ENCODE data around the gene SRP14.

SRP14 gene

DNA sequence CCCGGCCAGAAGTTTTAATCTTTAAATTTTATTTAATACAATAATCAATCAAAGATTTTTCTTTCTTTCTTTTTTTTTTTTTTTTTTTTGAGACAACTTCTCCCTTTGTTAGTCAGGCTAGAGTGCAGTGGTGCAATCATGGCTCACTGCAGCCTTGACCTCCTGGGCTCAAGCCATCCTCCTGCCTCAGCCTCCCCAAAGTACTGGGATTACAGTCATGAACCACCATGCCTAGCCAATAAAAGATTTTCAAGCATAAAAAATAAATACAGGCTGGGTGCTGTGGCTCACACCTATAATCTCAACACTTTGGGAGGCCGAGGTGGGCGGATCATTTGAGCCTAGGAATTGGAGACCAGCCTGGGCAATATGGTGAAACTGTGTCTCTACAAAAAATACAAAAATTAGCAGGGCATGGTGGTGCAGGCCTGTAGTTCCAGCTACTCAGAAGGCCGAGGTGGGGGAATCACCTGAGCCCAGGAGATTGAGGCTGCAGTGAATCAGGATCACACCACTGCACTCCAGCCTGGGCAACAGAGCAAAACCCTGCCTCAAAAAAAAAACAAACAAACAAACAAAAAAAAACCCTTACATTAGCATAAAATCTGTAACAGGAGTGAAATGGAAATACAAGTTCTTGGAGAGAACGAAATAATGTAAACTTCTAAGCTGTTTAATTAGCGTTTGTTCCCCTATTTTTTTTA, 29.1 kb upstream of the SRP14 start:
- no peak for DNase-seq

GRCh38 chr15:40066589-40066988, 27.6 kb upstream of the SRP14 start:
- no peak for DNase-seq

DNA sequence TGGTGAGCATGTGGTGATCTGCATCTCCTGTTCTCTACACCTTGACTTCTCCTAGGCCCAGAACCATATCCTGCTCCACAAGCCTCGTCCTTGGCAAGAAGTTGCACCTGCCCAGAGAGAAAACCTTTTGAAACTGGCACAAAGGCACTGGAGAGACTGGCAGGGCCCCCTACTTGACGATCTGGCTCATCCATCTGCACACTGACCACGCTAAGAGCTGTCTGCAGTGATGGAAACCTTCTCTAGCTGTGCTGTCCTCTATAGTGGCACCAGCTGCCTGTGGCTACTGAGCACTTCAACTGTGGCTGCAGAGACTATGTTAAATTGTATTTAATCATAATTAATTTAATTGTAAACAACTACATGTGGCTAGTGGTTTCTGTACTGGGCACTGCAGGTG, 26.2 kb upstream of the SRP14 start:
- DNase-seq = no peak

DNA sequence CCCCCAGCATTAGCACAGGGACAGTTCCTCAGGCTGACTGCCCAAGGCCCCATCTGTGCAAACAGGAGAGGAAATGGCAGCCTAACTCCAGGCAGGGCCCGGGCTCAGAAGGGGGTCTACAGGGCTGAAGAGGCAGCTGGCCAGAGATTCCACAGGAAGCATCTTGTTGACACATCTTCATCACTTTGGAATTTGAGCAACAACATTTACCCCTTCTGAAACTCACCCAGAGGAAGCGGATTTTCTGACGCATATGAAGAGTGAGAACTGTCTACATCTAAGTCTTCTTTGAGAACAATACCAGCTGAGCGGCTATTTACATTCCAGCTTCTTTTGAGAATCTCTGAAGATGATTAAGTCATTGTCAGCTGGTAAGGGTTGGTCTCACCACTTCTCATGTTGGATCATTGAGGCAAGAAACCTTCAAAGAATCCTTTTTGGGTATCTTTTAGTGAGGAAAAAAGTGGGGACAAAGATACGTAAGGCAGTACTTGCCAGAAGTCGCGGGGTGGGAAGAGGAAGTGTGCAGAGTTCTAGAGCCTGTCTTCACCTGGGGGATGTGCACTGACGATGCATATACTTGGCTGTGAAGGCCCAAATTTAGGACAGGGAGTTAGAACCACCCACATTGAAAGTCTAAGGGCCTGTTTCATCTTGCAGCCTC, 25.4 kb upstream of the SRP14 start:
- no peak for DNase-seq

- no peak for DNase-seq
Observed at GRCh38 chr15:40063563-40064011, 24.6 kb upstream of the SRP14 start.

- no peak for DNase-seq
Observed at GRCh38 chr15:40062816-40063562, 24.0 kb upstream of the SRP14 start.

- DNase-seq = no peak
Observed at GRCh38 chr15:40061212-40061901, 22.4 kb upstream of the SRP14 start.

DNA sequence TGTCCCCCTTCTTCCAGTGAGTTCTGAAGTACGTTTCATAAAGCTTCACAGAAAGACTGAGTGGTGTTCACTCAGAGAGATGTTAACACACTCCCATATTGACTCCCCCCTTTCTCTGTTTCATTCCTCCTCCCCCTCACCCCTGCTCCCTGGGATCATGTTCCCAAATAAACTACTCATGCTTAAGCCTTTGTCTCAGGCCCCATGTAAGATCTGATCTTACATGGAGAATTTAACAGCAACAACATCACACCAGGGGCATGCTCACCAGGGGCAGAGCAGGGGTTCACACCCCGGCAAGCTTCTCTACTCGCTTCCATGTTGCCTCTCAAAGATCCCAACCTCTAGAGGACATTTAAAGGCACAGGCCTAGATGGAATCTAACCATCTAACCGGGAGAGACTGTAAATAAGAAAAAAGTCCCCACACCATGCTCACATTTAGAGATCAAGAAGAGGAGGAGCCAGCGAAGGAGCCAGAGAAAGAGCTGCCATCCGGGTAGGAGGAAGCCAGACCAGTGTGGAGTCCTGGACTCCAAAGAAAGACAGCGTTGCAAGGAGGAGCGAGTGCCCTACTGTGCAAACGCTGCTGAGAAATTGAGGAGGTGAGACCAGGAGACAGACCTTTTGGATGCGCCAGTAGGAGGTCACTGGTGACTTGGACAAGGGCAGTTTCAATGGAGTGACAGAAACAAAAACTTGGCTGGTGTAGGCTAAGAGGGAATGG, 21.4 kb upstream of the SRP14 start:
- no peak for DNase-seq

GRCh38 chr15:40059821-40060220, 20.8 kb upstream of the SRP14 start:
- no peak for DNase-seq

GRCh38 chr15:40058476-40059140, 19.6 kb upstream of the SRP14 start:
- no peak for DNase-seq

DNA sequence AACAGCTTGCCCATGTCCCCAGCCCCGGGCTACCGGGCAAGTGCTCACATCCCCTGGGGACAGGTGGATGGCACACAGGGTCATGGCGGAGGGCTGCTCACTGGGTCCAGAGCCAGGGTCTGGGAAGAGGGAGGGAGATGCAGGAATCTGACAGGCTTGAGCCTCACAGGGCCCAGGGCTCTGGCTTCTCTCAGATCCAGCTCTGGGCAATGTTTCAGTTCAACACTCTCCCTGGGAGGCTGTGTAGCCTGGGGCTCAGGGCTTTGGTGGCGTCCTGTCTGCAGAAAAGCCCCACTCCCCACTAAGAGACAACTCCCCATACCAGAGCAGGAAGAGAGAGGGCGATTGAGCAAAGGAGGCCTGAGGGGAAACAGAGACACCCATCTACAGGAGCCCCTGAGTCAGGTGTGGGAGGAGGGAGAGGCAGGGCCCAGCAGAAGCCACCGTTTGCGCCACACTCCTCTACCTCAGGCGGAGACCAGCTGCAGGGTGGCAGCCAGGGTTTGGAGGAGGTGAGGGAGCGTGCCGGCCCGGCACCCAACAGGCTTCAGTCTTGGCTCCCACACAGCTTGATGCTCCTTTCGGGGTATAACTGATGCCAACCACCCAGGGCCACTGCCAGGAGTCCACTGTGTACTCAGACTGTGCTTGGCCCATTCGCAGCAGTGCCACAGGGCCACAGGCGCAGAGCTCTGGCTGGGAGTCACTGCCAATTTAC, 16.8 kb upstream of the SRP14 start:
- DNase-seq = no peak

GRCh38 chr15:40054855-40055575, 16.0 kb upstream of the SRP14 start:
- DNase-seq = peak in 1 of 2 donors; percentile 43

DNA sequence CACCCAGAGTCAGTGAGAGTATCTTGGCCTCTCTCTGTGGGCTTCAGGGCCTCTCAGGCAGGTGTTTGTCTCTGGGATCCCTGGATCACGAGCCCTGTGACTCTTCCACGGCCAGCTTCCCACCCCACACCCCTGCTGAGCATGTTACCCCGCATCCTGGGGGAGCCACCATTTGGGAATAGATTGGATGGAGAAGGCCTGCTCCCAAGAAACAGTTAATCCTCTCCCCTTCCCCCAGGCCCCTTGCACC, 15.5 kb upstream of the SRP14 start:
- DNase-seq = no peak

DNA sequence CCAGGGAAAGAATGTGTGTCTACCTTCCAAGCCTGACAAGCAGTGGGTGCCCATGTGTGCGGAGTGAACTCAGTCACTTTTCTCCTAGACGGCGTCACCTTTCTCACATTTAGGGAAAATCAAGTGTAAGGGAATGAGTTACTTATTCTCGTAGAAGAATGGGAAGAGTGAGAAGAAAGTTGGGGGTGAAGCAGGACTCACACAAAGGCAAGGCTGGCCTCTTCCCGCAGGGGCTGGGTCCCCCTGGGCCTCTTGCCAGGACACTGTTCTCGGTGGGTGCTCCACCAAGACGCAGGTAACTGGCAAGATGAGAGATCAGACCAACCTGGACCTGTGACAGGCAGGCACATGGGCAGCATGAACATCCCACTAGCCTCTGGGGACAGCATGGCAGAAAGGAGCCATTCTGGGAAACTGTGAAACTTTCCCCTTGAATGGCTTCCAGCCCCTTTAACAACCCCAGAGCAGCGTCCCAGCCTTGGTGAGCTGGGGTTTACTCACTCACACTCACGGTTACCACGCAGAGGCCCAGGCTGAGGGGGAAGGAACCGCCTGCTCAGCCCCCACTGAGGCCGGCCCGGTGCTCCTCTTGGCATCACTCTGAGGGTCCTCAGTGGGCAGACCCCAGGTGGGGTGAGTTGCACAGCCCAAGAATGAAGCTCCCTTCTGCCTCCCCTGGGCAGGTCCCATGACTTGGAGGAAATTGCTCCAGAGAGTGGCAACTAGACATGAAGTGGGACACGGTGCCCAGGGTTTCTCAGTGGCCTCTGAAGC, 15.0 kb upstream of the SRP14 start:
- DNase-seq = no peak

GRCh38 chr15:40053079-40053830, 14.3 kb upstream of the SRP14 start:
- DNase-seq = no peak

DNA sequence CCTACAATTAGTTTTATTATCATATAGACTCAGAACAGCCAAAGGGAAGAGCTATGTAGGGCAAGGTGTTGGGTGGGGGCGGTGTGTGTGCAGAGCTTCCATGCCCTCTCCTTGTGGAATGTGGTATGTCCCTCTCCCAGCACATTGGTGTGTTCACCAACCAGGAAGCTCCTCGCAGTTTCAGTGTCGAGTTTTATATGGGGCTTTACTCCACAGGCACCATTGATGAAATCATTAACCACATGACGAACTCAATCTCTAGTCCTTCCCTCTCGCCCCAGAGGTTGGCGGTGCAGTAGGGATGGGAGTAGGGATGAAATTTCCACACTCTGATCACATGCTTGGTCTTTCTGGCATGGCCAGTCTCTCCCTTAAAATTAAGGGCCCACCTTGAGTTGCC, 13.6 kb upstream of the SRP14 start:
- DNase-seq = no peak

DNA sequence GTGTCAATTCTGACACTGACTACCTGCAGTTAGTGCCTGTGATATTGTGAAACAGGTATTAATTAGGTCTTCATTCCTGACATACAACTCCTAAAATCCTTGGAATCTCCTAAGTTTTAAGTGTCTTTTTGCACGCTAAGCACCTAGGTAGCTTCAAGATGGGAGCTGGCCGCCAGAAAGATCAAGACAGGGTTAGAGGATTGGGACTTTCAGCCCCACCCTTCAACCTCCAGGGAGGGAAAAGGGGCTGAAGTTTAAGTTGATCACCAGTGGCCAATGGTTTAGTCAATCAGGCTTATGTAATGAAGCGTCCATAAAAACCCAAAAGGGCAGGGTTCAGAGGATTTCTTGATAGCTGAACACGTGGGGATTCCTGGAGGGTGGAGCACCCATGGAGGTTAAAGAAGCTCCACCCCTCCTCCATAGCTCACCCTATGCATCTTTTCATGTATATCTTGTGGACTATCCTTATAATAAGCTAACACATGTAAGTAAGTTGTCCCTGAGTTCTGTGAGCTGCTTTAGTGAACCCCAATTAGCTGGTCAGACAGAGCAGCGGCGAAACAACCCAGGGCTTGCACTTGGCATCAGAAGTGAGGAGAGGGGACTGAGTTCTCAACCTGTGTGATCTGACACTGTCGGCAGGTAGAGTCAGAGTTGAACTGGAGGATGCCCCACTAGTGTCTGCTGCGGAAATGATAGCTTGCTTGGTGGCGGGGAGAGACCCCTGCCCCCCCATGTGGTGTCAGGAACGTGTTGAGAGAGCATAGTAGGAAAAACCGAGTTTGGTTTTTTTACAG, 12.8 kb upstream of the SRP14 start:
- no peak for DNase-seq

- peak in 1 of 2 donors; percentile 33 for DNase-seq
Observed at GRCh38 chr15:40050788-40051470, 11.9 kb upstream of the SRP14 start.

Measured in CD4-positive, alpha-beta T cell treated with Interferon alpha-2 for 1 hour (primary cell).